Upper lobe of left lung (tissue), 4 donors: ENCODE measurements around the gene PRICKLE1.

Source experiments
- POLR2AphosphoS5 ChIP-seq, 2 donors: sonication (generic); formaldehyde crosslinking; IDR thresholded peaks; one replicate each; pipeline ENCODE4 v1.5.1; 2017; ENCODE audit warnings: antibody characterized with exemption in 2 of 2
- TF ChIP-seq, protein P1 (sequence below), 6 experiments: fragments of 450-650 bp in 4 of 6; fragments of 200-600 bp in 2 of 6; sonication (generic) in 2 of 6; IDR thresholded peaks; one replicate each; pipeline ENCODE4 v1.5.1; 2016 to 2019; ENCODE audit warnings: antibody characterized with exemption in 6 of 6

- TF ChIP-seq, protein P1, sequence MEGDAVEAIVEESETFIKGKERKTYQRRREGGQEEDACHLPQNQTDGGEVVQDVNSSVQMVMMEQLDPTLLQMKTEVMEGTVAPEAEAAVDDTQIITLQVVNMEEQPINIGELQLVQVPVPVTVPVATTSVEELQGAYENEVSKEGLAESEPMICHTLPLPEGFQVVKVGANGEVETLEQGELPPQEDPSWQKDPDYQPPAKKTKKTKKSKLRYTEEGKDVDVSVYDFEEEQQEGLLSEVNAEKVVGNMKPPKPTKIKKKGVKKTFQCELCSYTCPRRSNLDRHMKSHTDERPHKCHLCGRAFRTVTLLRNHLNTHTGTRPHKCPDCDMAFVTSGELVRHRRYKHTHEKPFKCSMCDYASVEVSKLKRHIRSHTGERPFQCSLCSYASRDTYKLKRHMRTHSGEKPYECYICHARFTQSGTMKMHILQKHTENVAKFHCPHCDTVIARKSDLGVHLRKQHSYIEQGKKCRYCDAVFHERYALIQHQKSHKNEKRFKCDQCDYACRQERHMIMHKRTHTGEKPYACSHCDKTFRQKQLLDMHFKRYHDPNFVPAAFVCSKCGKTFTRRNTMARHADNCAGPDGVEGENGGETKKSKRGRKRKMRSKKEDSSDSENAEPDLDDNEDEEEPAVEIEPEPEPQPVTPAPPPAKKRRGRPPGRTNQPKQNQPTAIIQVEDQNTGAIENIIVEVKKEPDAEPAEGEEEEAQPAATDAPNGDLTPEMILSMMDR (IDR thresholded peaks at IDR 0.05) = no peak
- TF ChIP-seq POLR2AphosphoS5 (IDR thresholded peaks at IDR 0.05) = no peak
Observed at GRCh38 chr12:42587601-42588523, 1.7 kb downstream of the PRICKLE1 start.
